Measurements from ENCODE around the gene ARHGEF28.

ARHGEF28 gene

DNA sequence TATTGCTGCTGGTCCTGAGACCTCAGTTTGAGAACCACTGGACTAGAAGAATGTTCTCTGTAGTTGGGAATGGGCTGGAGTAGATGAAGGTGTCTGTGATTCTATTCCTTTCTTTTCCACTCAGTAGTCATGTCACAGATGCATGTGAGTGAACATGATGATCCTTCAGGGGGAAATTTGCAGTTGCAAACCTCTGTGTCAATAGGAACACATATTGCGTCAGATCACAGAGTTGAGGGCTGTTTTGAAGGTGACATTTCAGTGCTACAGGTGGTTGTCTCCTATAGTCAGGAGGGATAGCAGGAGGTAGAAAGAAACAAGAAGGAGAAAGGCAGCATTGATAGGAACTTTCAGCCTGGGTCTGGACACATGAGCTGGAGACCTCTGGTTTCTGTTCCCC is 239.3 kb downstream of the ARHGEF28 start:
- DNase-seq: no peak

DNA sequence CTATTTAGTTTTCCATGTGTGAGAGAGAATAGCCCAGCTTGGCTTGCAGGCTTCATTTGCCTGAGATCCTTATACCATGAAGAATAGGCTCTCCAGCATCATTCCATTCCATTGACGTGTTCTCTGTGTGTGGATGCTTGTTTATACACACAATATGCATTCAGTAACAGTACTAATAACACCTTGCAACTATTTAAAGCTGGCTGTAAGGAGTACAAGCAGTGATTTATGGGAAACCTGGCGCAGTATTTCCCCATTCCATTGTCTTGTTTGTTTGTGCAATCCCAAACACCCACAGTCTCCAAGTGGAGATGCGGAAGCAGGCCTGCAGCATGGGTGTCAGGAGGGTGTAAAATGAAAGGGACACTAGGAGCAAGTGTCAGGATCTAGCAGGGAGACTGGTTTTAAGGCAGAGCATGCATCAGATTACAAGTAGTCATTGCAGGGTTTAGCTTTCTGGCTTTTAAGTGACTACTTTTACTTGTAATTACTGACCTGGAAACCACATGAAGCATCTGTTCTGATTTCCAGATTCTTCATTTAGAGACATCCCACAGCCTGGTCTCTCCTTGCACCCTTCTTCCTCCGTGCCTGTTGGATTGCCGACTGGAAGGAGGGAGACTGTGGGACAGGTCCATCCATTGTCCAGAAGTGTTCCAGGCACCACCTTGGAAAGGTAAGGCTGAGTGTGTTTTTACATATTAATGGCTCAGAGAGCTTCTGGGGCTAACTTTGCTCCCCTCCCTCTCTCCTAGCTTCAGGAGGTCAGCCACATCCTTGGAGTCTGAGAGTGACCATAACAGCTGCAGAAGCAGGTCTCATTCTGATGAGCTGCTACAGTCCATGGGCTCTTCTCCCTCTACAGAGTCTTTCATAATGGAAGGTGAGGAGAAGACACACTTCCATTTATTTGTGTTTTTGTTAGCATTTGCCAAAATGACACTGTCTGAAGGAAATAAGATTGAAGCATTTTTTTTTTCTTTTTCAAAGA is 241.6 kb downstream of the ARHGEF28 start:
- peak; percentile 32 for DNase-seq

DNA sequence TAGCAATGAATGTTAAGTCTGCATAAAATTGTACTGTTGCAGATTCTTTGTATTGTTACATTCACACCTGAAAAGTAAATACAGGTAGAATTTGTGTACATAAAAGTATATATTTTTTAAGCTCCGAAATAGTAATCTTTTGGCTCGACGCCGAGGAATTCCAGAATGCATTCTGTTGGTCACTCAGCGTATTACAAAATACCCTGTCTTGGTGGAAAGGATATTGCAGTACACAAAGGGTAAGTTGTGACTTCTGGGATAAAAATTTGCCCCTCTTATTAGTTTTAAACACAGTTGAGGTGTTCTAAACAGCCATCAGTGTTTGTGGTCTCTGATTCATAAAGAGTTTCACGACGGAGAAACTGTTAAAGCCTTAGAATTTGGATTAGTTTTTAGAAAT is 257.6 kb downstream of the ARHGEF28 start:
- DNase-seq: no peak

DNA sequence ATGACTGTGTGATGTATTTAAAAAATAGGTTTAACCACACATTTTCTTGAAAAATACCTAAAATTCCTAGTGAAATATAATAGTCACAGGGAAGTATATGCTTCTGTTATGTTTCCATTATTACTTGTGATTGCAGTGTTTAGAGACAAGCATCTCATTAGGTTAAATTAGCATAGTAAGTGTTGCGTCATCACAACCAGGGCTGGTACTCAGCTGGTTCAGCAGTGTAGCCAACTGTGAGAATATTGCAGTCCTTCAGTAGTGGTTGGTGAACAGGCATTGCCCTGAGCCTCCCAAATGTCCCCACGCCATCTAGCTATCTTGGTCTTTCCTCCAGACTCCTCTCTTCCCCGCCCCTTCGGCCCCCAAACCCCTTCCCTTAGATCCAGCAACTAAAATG is 261.7 kb downstream of the ARHGEF28 start:
- no peak for DNase-seq

DNA sequence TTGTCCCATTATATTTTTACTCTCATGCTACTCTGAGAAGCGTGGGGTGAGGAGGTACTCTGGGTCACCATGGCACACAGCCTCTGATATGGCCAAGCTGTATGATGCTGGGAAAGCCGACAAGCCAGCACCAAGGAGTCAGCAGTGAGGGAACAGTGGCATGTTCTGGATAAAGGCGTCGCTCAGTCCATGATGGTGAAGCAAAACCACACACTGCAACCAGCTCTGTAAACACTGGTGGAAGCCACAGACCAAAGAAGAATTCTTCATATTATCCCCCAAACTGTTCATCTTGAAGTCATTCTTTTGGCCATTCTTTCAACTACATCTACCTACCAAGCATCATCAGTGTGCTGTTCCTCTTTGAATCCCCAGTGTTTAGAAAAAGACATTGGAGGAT is 264.6 kb downstream of the ARHGEF28 start:
- no peak for DNase-seq

DNA sequence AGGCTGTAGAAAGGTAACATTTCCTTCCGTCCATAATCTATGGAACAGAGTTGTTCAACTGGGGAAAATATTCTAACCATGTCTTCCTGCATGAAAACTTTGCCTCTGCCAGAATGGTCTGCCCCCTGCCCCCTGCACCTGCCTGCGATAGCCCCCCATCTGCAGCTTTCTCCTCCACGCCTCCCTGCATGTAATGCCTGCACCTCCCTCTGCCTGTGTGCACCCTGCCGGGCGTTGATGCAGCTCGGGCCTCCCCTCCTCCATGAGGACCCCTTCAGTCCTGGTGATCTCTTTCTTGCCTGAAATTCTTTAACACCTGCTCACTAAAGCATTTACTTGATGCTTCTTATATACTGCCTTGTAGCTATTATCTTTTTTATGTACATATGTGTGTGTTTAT is 266.2 kb downstream of the ARHGEF28 start:
- DNase-seq: no peak

DNA sequence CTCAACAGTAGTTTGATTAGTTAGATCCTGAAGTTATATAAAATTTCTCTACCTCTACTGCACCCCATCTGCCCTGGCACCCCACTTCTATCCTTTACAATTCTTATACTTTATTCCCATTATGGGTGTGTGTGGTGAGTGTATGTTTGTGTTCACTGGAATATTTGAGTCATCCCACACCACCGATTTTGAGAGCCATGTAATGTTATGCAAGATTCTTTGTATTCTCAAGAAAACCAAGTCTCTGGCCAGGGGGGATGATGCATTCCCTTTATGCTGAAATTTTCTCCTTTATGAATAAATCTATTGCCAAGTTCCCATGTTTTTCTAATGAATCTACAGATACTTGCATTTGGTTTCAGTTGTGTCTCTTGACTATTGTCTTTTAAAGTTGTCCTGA is 266.8 kb downstream of the ARHGEF28 start:
- peak; percentile 90 for DNase-seq

DNA sequence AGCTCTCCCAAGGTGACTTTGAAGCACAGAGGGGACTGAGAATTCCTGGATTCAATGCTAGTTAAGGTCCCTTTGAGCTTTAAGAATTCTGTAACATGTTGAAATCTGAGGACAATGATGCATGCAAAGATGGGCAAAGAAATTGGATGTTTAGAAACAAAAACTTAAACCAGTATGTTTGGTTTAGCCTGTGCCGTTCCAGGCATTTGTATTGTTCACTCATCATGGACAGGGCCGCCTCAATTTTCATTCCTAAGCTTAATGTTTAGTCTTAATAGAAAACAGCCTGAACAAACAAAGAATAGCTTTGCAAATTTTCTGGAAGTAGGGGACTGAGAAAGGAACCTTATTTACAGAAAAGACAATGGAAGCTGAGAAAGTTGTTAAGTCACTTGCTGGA is 267.8 kb downstream of the ARHGEF28 start:
- no peak for DNase-seq

DNA sequence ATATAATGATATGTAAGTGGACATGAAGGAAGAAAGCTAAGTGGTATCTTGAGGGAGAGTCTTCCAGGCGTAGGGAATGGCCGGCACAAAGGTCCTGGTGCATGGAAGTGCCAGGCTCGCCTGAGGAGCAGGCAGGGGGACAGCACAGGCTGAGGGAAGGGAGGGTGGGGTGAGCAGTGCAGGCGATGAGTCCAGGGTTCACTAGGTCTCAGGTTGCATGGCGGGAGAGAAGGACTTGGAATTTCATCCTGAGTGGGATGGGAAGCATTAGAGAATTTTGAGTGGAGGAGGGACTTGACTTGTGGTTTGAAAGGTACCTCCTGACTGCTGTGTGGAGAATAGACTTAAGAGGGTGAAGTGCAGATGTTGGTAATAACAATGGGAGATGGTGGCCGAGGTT is 268.9 kb downstream of the ARHGEF28 start:
- DNase-seq: no peak

DNA sequence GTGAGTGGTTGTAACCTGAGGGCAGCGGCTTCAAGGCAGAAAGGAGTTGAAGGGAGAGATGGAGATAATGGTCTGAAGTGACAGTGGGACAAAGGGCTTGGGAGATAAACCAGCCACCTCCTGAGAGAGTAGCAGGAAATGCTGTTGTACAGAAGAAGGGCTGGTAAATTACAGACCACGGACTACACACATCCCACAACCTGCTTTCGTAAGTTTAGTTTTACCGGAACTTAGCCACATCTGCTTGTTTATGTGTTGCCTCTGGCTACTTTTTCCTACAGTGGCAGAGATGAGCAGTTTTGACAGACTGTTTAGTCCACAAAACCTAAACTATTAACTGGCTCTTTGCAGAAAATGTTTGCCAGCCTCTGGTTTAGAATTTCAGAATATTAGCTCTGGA is 269.5 kb downstream of the ARHGEF28 start:
- no peak for DNase-seq

DNA sequence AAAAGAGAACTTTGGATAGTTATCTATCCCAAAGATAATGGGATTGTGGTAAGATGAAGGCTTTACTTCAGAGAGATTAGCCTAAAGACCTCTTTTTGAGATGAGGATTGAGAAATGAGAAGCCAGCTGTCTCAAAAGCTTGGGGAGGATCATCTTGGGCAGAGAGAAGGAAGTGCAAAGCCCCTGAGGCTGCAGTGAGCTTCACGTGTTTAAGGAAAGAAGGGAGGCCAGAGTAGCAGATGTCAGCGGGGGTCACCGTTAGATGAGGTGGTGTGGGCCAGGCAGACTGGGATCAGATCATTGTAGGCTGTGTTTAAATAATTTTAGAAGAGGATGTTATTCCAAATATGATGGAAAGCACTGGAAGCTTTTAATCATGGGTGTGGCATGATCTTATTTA is 270.1 kb downstream of the ARHGEF28 start:
- DNase-seq: no peak

DNA sequence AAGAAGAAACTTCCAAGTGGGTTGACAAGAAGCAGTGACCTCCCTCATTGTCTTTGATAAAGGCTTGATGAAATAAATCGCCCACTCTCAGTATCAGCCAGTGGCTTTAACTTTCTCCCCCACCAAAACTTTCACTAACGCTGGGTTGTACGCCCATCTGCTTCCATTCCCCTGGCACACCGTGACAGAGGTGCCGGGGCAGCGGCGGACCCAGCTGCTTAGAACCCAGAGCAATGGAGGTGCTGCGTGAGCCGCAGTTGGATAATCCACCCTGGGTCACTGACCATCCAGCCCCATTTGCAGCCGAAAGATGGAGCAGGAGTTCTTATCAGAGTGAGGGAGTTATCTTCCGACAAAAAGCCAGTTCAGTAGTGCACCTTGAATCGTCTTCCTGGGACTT is 270.7 kb downstream of the ARHGEF28 start:
- no peak for DNase-seq

DNA sequence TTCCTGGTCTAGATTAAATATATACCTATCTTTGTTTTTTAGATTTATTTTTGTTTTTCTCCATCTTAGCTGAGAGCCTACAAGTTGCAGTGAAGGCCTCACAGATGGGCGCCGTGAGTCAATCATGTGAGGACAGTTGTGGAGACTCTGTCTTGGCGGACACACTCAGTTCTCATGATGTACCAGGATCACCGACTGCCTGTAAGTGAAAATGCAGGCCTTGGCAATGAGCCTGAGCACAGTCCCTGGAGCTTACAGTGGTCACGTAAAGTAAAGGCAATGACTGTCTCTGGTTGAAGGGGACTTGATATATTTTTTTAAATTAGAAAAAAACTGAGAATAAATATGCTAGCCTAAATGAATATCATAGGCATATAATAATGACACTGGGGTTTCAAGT is 271.9 kb downstream of the ARHGEF28 start:
- DNase-seq: no peak

DNA sequence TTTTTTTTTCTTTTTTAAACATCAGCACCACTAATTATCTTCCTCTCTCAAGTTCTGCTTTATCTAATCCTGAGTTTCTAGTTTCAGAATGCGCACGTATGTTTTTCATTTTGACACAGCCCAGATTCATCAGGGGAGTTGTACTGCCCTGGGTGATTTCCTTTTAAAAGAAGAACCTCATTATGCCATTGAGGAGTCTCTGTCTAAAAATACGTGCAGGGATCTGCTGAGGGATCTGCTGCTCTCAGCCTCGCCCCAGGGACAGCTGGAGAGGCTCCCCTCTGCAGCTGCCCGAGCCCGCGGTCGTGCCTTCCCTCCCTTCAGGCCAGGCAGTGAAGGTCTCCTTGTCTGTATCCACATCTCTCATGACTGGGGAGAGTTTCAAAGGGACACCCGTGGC is 273.1 kb downstream of the ARHGEF28 start:
- DNase-seq: no peak

DNA sequence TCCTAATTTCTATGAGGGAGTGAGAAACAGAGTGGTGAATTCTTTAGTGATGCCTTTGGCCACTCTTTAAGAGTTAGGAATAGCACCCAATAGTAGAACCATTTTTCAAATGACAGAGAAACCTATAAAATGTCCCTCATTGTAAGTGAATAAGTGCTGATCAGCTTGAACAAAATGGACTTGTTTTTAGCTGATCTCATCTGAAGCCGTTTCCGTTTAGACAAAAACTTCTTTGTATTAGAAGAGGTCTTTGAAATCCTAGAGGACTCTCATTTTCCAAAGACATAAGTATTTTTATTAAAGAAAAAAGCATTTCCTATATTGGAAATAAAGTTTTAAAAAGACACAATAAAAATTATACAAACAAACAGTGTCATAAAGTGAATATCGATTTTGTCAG is 273.9 kb downstream of the ARHGEF28 start:
- no peak for DNase-seq

DNA sequence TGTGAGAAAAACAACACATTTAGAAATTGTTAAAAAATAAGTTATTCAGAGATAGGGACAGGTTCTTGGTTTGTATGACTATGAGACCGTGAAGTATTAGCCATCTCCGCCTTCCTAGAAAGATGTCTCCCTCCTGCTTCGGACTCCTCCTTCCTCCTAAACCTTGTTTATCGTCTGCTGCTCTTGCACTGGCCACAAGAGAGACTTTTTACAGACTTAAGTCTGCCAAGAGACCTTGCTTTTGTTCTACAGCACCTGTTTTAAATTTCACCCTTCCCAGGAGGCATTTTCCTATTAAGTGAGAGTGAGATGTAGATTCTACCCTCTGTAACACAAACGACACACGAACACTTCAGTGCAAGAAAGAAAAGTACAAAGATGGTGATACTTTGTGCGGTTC is 274.6 kb downstream of the ARHGEF28 start:
- DNase-seq: no peak

DNA sequence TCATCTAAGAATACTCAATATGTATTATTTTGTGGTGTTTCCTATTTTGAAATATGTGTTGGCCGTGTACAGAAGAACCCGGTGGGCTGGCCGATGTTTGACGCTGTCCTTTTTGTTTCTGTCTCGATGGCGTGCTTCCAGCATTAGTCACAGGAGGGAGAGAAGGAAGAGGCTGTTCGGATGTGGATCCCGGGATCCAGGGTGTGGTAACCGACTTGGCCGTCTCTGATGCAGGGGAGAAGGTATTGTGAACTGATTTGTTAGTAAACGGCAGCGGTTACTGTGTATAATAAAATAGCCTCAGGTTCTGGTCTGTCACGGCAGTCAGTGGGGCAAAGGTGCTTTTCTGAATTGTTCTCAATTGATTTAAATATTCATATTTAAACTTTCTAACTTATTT is 275.0 kb downstream of the ARHGEF28 start:
- peak; percentile 60 for DNase-seq

DNA sequence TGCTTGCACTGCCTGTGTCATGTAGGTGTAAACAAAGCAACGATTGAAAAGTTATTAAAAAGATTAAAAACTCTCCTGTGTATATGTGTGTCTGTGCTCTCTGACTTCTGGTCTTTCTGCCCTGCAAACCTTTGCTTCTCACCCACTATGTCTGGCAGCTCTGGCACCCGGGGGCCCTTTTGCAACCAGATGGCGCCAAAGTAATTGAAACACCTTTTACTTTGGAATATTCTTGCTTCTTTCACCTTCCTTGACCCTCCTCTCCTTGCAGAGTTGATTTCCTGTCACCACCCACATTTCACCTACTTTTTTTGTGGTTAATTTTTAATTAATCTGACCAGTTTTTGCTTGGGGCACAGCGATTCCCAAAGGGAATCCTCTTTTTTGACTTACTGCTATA is 275.5 kb downstream of the ARHGEF28 start:
- no peak for DNase-seq

DNA sequence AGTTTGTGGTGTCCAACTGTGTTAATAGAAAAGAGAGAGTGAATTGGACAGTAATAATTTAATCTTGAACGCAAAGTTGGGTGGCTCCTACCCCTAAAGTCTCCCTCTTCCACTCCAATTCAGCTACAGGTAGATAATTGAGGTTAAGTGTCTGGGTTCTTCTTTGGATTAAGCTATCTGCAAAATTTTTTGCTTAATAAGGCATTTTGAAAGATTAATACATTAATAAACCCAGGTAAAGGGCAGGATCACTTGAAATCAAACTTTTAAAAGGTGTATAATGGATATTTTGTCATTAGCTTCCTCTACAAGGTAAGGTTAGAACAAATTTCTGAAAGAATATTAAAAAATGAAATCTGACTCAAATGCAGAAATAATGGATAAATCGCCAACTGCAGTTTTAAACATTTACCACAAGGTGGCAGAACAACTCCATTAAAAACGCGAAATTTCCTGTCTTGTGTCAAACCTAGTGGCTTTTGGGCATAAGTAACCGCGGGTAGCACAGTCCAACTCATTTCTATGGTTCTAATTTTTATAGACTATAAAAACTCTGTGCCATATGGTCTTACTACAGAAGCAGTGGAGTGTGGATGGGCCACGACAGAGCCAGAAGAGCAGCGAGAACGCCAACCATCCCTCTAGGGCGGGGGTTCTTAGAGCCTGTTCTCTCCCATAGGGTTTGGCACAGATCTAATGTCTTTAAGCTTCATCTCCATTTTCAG is 276.5 kb downstream of the ARHGEF28 start:
- peak; percentile 70 for DNase-seq

DNA sequence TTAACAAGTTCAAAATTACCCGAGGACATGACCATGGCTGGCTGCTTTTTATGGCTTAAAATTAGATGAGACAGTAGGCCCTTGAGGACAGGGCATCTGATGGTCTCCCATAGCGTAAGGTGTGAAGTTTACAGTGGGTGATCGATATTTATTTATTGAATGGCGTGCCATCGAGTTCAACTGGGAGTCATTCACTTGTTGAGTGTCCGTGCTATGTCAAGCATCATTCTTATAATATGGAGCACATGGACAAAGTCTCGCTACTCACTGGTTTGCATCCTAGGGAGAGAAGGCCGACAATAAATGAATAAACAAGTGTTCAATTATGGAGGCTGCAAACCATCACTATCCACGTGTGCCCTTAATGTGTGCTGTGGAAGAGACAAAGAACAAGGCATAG is 277.2 kb downstream of the ARHGEF28 start:
- DNase-seq: no peak

DNA sequence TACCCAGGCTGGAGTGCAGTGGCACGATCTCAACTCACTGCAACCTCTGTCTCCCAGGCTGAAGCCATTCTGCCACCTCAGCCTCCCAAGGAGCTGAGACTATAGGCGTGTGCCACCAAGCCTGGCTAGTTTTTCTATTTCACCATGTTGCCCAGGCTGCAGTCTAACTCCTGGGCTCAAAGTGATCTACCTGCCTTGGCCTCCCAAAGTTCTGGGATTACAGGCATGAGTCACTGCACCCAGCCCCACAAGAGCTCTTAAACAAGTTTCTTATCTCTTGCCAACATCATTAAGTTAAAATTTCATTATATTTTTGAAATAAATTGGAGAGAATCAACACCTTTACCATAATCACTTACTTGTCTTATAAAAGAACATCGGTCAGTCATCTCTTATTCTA is 280.3 kb downstream of the ARHGEF28 start:
- DNase-seq: no peak

DNA sequence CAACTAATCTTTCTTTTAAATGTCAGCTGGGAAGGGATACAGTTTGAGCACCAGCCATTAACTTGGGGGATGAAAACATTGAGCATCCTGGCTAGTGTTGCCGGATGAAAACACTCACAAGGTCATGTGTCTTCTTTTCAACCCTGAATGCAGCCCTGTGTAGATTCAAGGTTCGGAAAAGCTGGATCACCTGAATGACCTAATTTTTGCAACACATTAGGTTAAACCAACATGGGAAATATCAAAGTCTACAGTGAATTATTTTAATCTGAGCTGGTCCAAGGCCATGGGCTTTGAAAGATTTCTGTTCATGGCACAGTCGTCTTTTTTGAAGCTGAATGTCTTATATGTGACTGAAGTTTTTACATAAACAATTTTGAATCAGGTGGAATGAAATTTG is 281.2 kb downstream of the ARHGEF28 start:
- DNase-seq: no peak

DNA sequence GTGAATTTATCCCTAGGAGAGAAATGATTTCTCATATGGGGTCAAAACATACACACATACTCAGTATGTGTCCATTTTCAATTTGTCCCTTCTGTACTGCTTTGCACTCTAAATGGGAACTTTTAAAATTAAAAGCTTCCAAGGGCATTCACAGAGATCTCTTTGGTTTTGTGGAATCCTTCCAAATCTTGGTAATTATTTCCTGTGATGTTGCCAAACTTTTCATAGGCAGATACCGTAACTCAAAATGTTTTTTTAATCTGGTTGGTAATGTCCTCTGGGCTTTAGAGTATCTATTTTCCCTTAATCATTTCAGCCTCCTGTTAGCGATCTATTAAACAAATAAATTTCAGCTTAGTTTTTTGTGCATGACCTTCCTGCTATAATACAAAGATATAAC is 282.4 kb downstream of the ARHGEF28 start:
- no peak for DNase-seq

DNA sequence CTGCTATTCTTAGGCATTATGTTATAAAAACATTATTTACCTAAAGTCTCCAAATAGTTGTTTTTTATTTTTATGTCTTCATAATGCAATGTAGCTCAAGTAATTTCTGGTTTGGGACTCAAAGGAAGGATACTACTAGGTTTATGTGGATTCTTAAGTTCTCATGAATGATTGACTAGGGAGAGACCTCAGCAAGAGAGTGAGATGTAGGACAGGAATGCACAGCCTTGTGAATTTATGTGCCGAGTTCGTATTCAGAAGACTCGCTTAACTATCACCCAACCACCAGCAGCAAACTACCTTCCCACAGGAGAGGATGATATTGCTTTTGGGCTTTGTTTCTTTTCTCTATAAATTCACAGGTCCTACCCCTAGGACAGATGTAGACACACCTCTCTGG is 282.9 kb downstream of the ARHGEF28 start:
- no peak for DNase-seq
